ENCODE data around the gene KIAA0753. TPM values are rescaled to one million over a fixed set of nuclear protein-coding genes. Genes with fewer than 3 reads are reported as not detected.

KIAA0753 gene
- total and polyA plus RNA-seq, 9 of the 15 experiments (the other 6 are each of a cell fraction or from before 2014, with no cell fraction given): 2.0 to 9.0 (median 6.9) TPM

GRCh38 chr17:6567528-6568183 is 72.9 kb downstream of the KIAA0753 start:
- FAIRE-seq: no peak
- H3K4me3 ChIP-seq: no peak overlapping the region
- DNase-seq (ENCODE audit: extremely low read depth in 1 of 4, low spot score in 3 of 4): no peak
- intact Hi-C loops (cut with micrococcal nuclease): no loop called here
- ChIA-PET CTCF (ENCODE audit: low intra/inter-chr PET ratio) (no interaction called here), POLR2A (interaction anchor here (0.6 to 1.5 kb wide), 2 partner anchors 9 to 197 kb away, joined by 4 read pairs; no protein-coding TSS in a partner anchor)
- H3K9me3 ChIP-seq (replicated peaks; ENCODE audit: control insufficient read depth, insufficient read depth, low read depth, low read length): no peaks in the 10 kb centered on the region
- no peaks in the 10 kb centered on the region for H3K36me3 ChIP-seq (ENCODE audit: control insufficient read depth, insufficient read depth, low read length)
- no peaks in the 10 kb centered on the region for H3K27me3 ChIP-seq (ENCODE audit: control insufficient read depth in 2 of 2, insufficient read depth in 2 of 2, low read length in 2 of 2)
- no peaks in the 10 kb centered on the region for H3K79me2 ChIP-seq (ENCODE audit: control insufficient read depth, insufficient read depth, low read length)
- TF ChIP-seq, protein P1, sequence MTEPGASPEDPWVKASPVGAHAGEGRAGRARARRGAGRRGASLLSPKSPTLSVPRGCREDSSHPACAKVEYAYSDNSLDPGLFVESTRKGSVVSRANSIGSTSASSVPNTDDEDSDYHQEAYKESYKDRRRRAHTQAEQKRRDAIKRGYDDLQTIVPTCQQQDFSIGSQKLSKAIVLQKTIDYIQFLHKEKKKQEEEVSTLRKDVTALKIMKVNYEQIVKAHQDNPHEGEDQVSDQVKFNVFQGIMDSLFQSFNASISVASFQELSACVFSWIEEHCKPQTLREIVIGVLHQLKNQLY (CRISPR knock-in tag; conservative IDR thresholded peaks at IDR 0.05): no peak
- peak; percentile 60 for TF ChIP-seq CEBPG (CRISPR knock-in tag; IDR thresholded peaks at IDR 0.05)
- TF ChIP-seq CEBPG (tag; conservative IDR thresholded peaks at IDR 0.05 in 1 of 2, IDR thresholded peaks at IDR 0.05 in 1 of 2): no peak
- TF ChIP-seq RBFOX2 (IDR thresholded peaks at IDR 0.05; ENCODE audit: low read depth, low read length): 0 out of 2 replicates have a peak, but pooled peaks have one; percentile 19
- 53% methylated on average over 12 of the region's 15 CpGs for WGBS (ENCODE audit: insufficient coverage, low coverage, missing lambda C conversion rate)
- in situ Hi-C loops (cut with MboI): no loop called here
- no peak overlapping the region for H3K4me2 ChIP-seq (ENCODE audit: insufficient read depth, low read length)
- H3K27ac ChIP-seq (ENCODE audit: extremely low read depth, low read depth, low read length): no peak overlapping the region
- ATAC-seq: peak; percentile 78
- H3K9ac ChIP-seq (ENCODE audit: insufficient read depth in 1 of 2, low read depth in 2 of 2, low read length in 2 of 2): no peak overlapping the region
- BruUV-seq (replicated peaks): no TSS peak
- H3K9me1 ChIP-seq (ENCODE audit: control insufficient read depth, insufficient read depth, low read length): no peaks in the 10 kb centered on the region
- H3K4me1 ChIP-seq (replicated peaks in 1 of 2; ENCODE audit: control insufficient read depth in 2 of 2, insufficient read depth in 2 of 2, low read length in 2 of 2): no peaks in the 10 kb centered on the region
- H4K20me1 ChIP-seq (replicated peaks; ENCODE audit: control insufficient read depth, insufficient read depth, low read length): no peaks in the 10 kb centered on the region
- no peak overlapping the region for H2AFZ ChIP-seq (ENCODE audit: low read depth, low read length)

GRCh38 chr17:6561446-6561845 is 79.1 kb downstream of the KIAA0753 start:
- Histone ChIP-seq H3K9ac (ENCODE audit: insufficient read depth in 1 of 2, low read depth in 2 of 2, low read length in 2 of 2) (no peak overlapping the region), H3K4me2 (ENCODE audit: insufficient read depth, low read length) (no peak overlapping the region), H3K9me3 (replicated peaks; ENCODE audit: control insufficient read depth, insufficient read depth, low read depth, low read length) (no peaks in the 10 kb centered on the region), H3K27me3 (ENCODE audit: control insufficient read depth in 2 of 2, insufficient read depth in 2 of 2, low read length in 2 of 2) (peaks cover 0 to 6% of the 10 kb centered on the region in 2 experiments; a peak in 2 of 5 replicates), H4K20me1 (replicated peaks; ENCODE audit: control insufficient read depth, insufficient read depth, low read length) (no peaks in the 10 kb centered on the region), H3K4me3 (no peak overlapping the region), H2AFZ (ENCODE audit: low read depth, low read length) (no peak overlapping the region), H3K9me1 (ENCODE audit: control insufficient read depth, insufficient read depth, low read length) (no peaks in the 10 kb centered on the region), H3K4me1 (replicated peaks in 1 of 2; ENCODE audit: control insufficient read depth in 2 of 2, insufficient read depth in 2 of 2, low read length in 2 of 2) (peaks cover 0 to 3% of the 10 kb centered on the region in 2 experiments; a peak in 2 of 5 replicates), H3K36me3 (ENCODE audit: control insufficient read depth, insufficient read depth, low read length) (no peaks in the 10 kb centered on the region), H3K27ac (ENCODE audit: extremely low read depth, low read depth, low read length) (no peak overlapping the region), H3K79me2 (ENCODE audit: control insufficient read depth, insufficient read depth, low read length) (no peaks in the 10 kb centered on the region)
- intact Hi-C loops (cut with micrococcal nuclease) (no loop called here), in situ Hi-C loops (cut with MboI) (no loop called here)
- ChIA-PET POLR2A (no interaction called here), CTCF (ENCODE audit: low intra/inter-chr PET ratio) (no interaction called here)
- no peak for ATAC-seq
- TF ChIP-seq HNRNPH1 (optimal IDR thresholded peaks at IDR 0.05; ENCODE audit: low read depth, low read length) (no peak), ZBTB1 (CRISPR knock-in tag; IDR thresholded peaks at IDR 0.05; ENCODE audit: borderline replicate concordance, low read depth) (no peak), MCM3 (IDR thresholded peaks at IDR 0.05) (no peak), NCOA4 (IDR thresholded peaks at IDR 0.05; ENCODE audit: partially characterized antibody) (no peak), COPS2 (conservative IDR thresholded peaks at IDR 0.05) (no peak), HDAC6 (IDR thresholded peaks at IDR 0.05; ENCODE audit: low read depth, low read length) (no peak), FOXK1 (CRISPR knock-in tag; IDR thresholded peaks at IDR 0.05; ENCODE audit: borderline replicate concordance) (no peak), HNRNPLL (IDR thresholded peaks at IDR 0.05; ENCODE audit: low read depth, low read length, poor library complexity, severe bottlenecking) (no peak)
- TF ChIP-seq, protein P2, sequence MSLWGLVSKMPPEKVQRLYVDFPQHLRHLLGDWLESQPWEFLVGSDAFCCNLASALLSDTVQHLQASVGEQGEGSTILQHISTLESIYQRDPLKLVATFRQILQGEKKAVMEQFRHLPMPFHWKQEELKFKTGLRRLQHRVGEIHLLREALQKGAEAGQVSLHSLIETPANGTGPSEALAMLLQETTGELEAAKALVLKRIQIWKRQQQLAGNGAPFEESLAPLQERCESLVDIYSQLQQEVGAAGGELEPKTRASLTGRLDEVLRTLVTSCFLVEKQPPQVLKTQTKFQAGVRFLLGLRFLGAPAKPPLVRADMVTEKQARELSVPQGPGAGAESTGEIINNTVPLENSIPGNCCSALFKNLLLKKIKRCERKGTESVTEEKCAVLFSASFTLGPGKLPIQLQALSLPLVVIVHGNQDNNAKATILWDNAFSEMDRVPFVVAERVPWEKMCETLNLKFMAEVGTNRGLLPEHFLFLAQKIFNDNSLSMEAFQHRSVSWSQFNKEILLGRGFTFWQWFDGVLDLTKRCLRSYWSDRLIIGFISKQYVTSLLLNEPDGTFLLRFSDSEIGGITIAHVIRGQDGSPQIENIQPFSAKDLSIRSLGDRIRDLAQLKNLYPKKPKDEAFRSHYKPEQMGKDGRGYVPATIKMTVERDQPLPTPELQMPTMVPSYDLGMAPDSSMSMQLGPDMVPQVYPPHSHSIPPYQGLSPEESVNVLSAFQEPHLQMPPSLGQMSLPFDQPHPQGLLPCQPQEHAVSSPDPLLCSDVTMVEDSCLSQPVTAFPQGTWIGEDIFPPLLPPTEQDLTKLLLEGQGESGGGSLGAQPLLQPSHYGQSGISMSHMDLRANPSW (CRISPR knock-in tag; IDR thresholded peaks at IDR 0.05): no peak
- BruUV-seq (replicated peaks): no TSS peak
- DNase-seq (ENCODE audit: extremely low read depth in 1 of 4, low spot score in 3 of 4): no peak
- FAIRE-seq: no peak

All from K562 (cell line).